H1 (cell line): Measurements from ENCODE around the gene ZNF709. TPM values are rescaled to one million over a fixed set of nuclear protein-coding genes. Genes with fewer than 3 reads are reported as not detected.
A peak's percentile ranks its signal among the peaks of the same experiment; 100 is the strongest.
"Not testable (repeated sequence)": the region's sequence is repeated elsewhere in the genome, so short reads cannot be mapped to it uniquely, and the experiment has no call there.

Experiments
- CTCF ChIA-PET: fragments of 300-600 bp; sonication (Branson Sonifier 250); formaldehyde crosslinking; loops from one replicate; lab custom pipeline; 2021; ENCODE audit not compliant: partially characterized antibody; lab: Charles Lee
- POLR2A ChIA-PET: fragments of 300-600 bp; sonication (Branson Sonifier 250); formaldehyde crosslinking; loops from one replicate; lab custom pipeline; 2021; ENCODE audit warnings: inconsistent platforms; ENCODE audit not compliant: partially characterized antibody; lab: Charles Lee
- DNase-seq, 2 experiments: peaks; one replicate each; pipeline versions ENCODE4 v3.0.0 to v3.0.0-alpha.2; 2010 to 2022; ENCODE audit warnings: low spot score in 2 of 2, low read depth in 1 of 2, mixed read lengths in 1 of 2
- FAIRE-seq: peaks from 2 replicates; lab custom pipeline; 2011; peaks lifted over from hg19 to GRCh38; lab: Jason Lieb, UNC
- H2AFZ ChIP-seq: 2 replicates; pipeline ENCODE4 v1.8.1; 2012; ENCODE audit warnings: low read length, inconsistent platforms
- H2AK5ac ChIP-seq: 2 replicates; pipeline ENCODE4 v1.6.1; 2013; ENCODE audit warnings: low read depth, low read length
- H2BK120ac ChIP-seq: replicated peaks from 2 replicates; pipeline ENCODE3; 2013; ENCODE audit warnings: low read depth, low read length, inconsistent platforms
- H2BK12ac ChIP-seq: 2 replicates; pipeline ENCODE4 v1.6.1; 2013; ENCODE audit warnings: low read depth, low read length
- H2BK15ac ChIP-seq: 2 replicates; pipeline ENCODE4 v1.6.1; 2013; ENCODE audit warnings: low read length
- H2BK20ac ChIP-seq: 2 replicates; pipeline ENCODE4 v1.6.1; 2013; ENCODE audit warnings: low read length
- H2BK5ac ChIP-seq: 2 replicates; pipeline ENCODE4 v1.6.1; 2013; ENCODE audit warnings: low read depth, low read length
- H3K14ac ChIP-seq: 2 replicates; pipeline ENCODE4 v1.6.1; 2013; ENCODE audit warnings: inconsistent platforms; ENCODE audit not compliant: insufficient read length
- H3K18ac ChIP-seq: 2 replicates; pipeline ENCODE4 v1.6.1; 2013; ENCODE audit warnings: low read length; ENCODE audit errors: extremely low read depth
- H3K23ac ChIP-seq: 2 replicates; pipeline ENCODE4 v1.6.1; 2013; ENCODE audit warnings: inconsistent platforms; ENCODE audit not compliant: insufficient read length
- H3K23me2 ChIP-seq: 2 replicates; pipeline ENCODE4 v1.6.1; 2013; ENCODE audit warnings: low read depth, low read length
- H3K27ac ChIP-seq: 2 replicates; pipeline ENCODE4 v1.6.1; 2011; ENCODE audit warnings: low read depth, low read length, inconsistent platforms
- H3K27me3 ChIP-seq, 4 experiments: replicated peaks in 1 of 4; 1 replicate in 1 of 4; 2 replicates in 3 of 4; pipeline versions ENCODE4 v1.6.1 to v1.8.1; 2011 to 2013; ENCODE audit warnings: low read length in 3 of 4, mild to moderate bottlenecking in 3 of 4, inconsistent platforms in 2 of 4, mixed read lengths in 2 of 4, moderate library complexity in 1 of 4; ENCODE audit not compliant: control insufficient read depth in 3 of 4, insufficient read depth in 3 of 4; ENCODE audit errors: extremely low read depth in 1 of 4
- H3K36me3 ChIP-seq, 4 experiments: 2 replicates each; pipeline versions ENCODE4 v1.6.1 to v1.8.1; 2011 to 2013; ENCODE audit warnings: mild to moderate bottlenecking in 4 of 4, low read length in 3 of 4, moderate library complexity in 2 of 4, control low read depth in 1 of 4, inconsistent platforms in 1 of 4; ENCODE audit not compliant: insufficient read depth in 4 of 4, control insufficient read depth in 2 of 4
- H3K4ac ChIP-seq: replicated peaks from 2 replicates; pipeline ENCODE3; 2013; ENCODE audit warnings: low read length, low read depth, mixed read lengths, inconsistent platforms; ENCODE audit not compliant: insufficient read length
- H3K4me1 ChIP-seq, 4 experiments: replicated peaks in 1 of 4; 1 replicate in 1 of 4; 2 replicates in 3 of 4; pipeline versions ENCODE4 v1.6.1 to v1.8.1; 2011 to 2013; ENCODE audit warnings: low read length in 3 of 4, inconsistent platforms in 2 of 4, mixed read lengths in 1 of 4; ENCODE audit not compliant: insufficient read depth in 4 of 4, control insufficient read depth in 3 of 4
- H3K4me2 ChIP-seq, 2 experiments: 2 replicates each; pipeline versions ENCODE4 v1.6.1 to v1.8.1; 2011 to 2013; ENCODE audit warnings: low read depth in 2 of 2, low read length in 2 of 2, control low read depth in 1 of 2, inconsistent platforms in 1 of 2, mild to moderate bottlenecking in 1 of 2; ENCODE audit not compliant: insufficient read depth in 1 of 2
- H3K4me3 ChIP-seq, 4 experiments: fragments of 200-600, 300-600 bp in 1 of 4; sonication (generic), shearing (Covaris generic), sonication (Bioruptor Twin) in 1 of 4; 2 replicates each; pipeline versions ENCODE4 v1.5.1 to v1.8.1; 2011 to 2016; ENCODE audit warnings: low read length in 4 of 4, low read depth in 3 of 4, control low read depth in 2 of 4, inconsistent platforms in 2 of 4, mild to moderate bottlenecking in 2 of 4, mixed read lengths in 1 of 4, moderate library complexity in 1 of 4; ENCODE audit not compliant: insufficient read depth in 2 of 4; ENCODE audit errors: extremely low read depth in 1 of 4
- H3K56ac ChIP-seq: replicated peaks from 2 replicates; pipeline ENCODE3; 2013; ENCODE audit warnings: low read depth, mild to moderate bottlenecking, mixed read lengths, low read length, inconsistent platforms; ENCODE audit not compliant: insufficient read length
- H3K79me1 ChIP-seq: 2 replicates; pipeline ENCODE4 v1.6.1; 2013; ENCODE audit warnings: low read depth, low read length, control low read depth
- H3K79me2 ChIP-seq, 2 experiments: 2 replicates each; pipeline versions ENCODE4 v1.6.1 to v1.8.1; 2012 to 2013; ENCODE audit warnings: low read length in 2 of 2, mild to moderate bottlenecking in 2 of 2, inconsistent platforms in 1 of 2; ENCODE audit not compliant: insufficient read depth in 2 of 2, control insufficient read depth in 1 of 2
- H3K9ac ChIP-seq, 4 experiments: replicated peaks in 1 of 4; 1 replicate in 1 of 4; 2 replicates in 3 of 4; pipeline versions ENCODE4 v1.6.1 to v1.8.1; 2011 to 2013; ENCODE audit warnings: low read depth in 3 of 4, low read length in 3 of 4, control low read depth in 2 of 4, mild to moderate bottlenecking in 2 of 4, moderate library complexity in 2 of 4, inconsistent platforms in 1 of 4; ENCODE audit errors: extremely low read depth in 1 of 4
- H3K9me3 ChIP-seq, 2 experiments: 2 replicates each; pipeline versions ENCODE4 v1.6.1 to v1.8.1; 2012 to 2013; ENCODE audit warnings: mild to moderate bottlenecking in 2 of 2, moderate library complexity in 2 of 2, control low read depth in 1 of 2, inconsistent platforms in 1 of 2, low read depth in 1 of 2, low read length in 1 of 2, mixed read lengths in 1 of 2; ENCODE audit not compliant: insufficient read depth in 2 of 2
- H4K20me1 ChIP-seq, 2 experiments: replicated peaks in 1 of 2; 2 replicates each; pipeline versions ENCODE3 to v1.8.1; 2011 to 2013; ENCODE audit warnings: inconsistent platforms in 2 of 2, low read length in 2 of 2, mild to moderate bottlenecking in 1 of 2; ENCODE audit not compliant: insufficient read depth in 2 of 2, control insufficient read depth in 1 of 2
- H4K5ac ChIP-seq: 2 replicates; pipeline ENCODE4 v1.6.1; 2013; ENCODE audit warnings: low read length, low read depth, mixed read lengths, inconsistent platforms; ENCODE audit not compliant: insufficient read length
- H4K8ac ChIP-seq: 2 replicates; pipeline ENCODE4 v1.8.0; 2013; ENCODE audit warnings: mild to moderate bottlenecking, moderate library complexity, low read length, inconsistent platforms; ENCODE audit not compliant: insufficient read depth; ENCODE audit errors: extremely low read depth
- H4K91ac ChIP-seq: replicated peaks from 2 replicates; pipeline ENCODE3; 2013; ENCODE audit warnings: low read length, mixed read lengths, inconsistent platforms; ENCODE audit not compliant: insufficient read length
- ZNF274 ChIP-seq: IDR thresholded peaks from 2 replicates; pipeline ENCODE4 v1.7.0; 2012; ENCODE audit warnings: low read length, borderline replicate concordance; ENCODE audit errors: extremely low read depth
- WGBS, 2 experiments: shearing (Covaris generic) in 1 of 2; methylation state at CpG; one replicate each; pipeline versions ENCODE4 v1.1.6 to v1.1.7; 2013 to 2015; ENCODE audit warnings: low lambda C conversion rate in 2 of 2, mixed read lengths in 2 of 2, inconsistent platforms in 1 of 2, low coverage in 1 of 2, missing lambda C conversion rate in 1 of 2; ENCODE audit not compliant: insufficient replicate concordance in 2 of 2, insufficient coverage in 1 of 2, insufficient read length in 1 of 2; ENCODE audit errors: extremely low coverage in 1 of 2, missing lambda C conversion rate in 1 of 2; 5-methylcytosine and 5-hydroxymethylcytosine counted together
- polyA plus RNA-seq, 7 experiments: library from polyadenylated mRNA; depleted of rRNA in 3 of 7; stranded (reverse) in 5 of 7; unstranded in 2 of 7; fragments of >200 nt in 5 of 7; fragments of 200-250 nt in 2 of 7; gene quantifications; 1 replicate in 5 of 7; 2 replicates in 1 of 7; 4 replicates in 1 of 7; pipeline versions ENCODE4 v1.2.1 to v1.2.3, GENCODE V29; 2011 to 2013; ENCODE audit warnings: missing spikeins in 2 of 7, mixed read lengths in 2 of 7
- total RNA-seq: library from RNA; stranded (reverse); fragmentation: NEBNext Ultra II Directional; extraction: Animal tissue kit (Norgen Biotek cat#: 25700); gene quantifications from 2 replicates; pipeline ENCODE4 v1.2.1, GENCODE V29; 2021

The ZNF709 gene
- total and polyA plus RNA-seq, 2 of the 8 experiments (the other 6 are each of a cell fraction or from before 2014, with no cell fraction given) = 1.3 to 2.2 TPM

- H2AK5ac ChIP-seq, H2AFZ ChIP-seq, H3K23me2 ChIP-seq, H2BK120ac ChIP-seq, H3K9ac ChIP-seq, H3K4ac ChIP-seq, DNase-seq, CTCF ChIA-PET, H4K8ac ChIP-seq, H3K27ac ChIP-seq, H2BK5ac ChIP-seq, H4K20me1 ChIP-seq, H3K4me2 ChIP-seq, H2BK12ac ChIP-seq, H3K14ac ChIP-seq, H4K5ac ChIP-seq, H3K27me3 ChIP-seq, H3K23ac ChIP-seq, H3K79me1 ChIP-seq, H2BK15ac ChIP-seq, H2BK20ac ChIP-seq, H3K18ac ChIP-seq, FAIRE-seq, H4K91ac ChIP-seq, H3K4me3 ChIP-seq, H3K79me2 ChIP-seq, H3K4me1 ChIP-seq, H3K56ac ChIP-seq: not testable (repeated sequence)
- Histone ChIP-seq H3K36me3 (peaks cover 0 to 15% (median 0%) of the 10 kb centered on the region in 4 experiments; a peak in 3 of 8 replicates), H3K9me3 (peaks cover 49 to 55% of the 10 kb centered on the region in 2 experiments)
- POLR2A ChIA-PET = interaction anchor here (0.5 kb wide), 1 partner anchor 155 kb away, joined by 4 read pairs; no protein-coding TSS in a partner anchor
- whole genome bisulfite sequencing, 2 experiments = 90% methylated on average over 6 of the region's 6 CpGs; no CpG with 5 or more reads in 1 of the 2 experiments
- peak; percentile 63 for TF ChIP-seq ZNF274
Measured at GRCh38 chr19:12464139-12464538, 20.5 kb downstream of the ZNF709 start.
